NCI-H1105 (cell line): ENCODE data around the gene MTF1.
A peak's percentile ranks its signal among the peaks of the same experiment; 100 is the strongest.
"Not testable (repeated sequence)": the region's sequence is repeated elsewhere in the genome, so short reads cannot be mapped to it uniquely, and the experiment has no call there.

Source experiments
- DNase-seq: peaks from one replicate; lab custom pipeline; 2025; lab: John Stamatoyannopoulos, UW

The MTF1 gene

GRCh38 chr1:37859507-37860345, at the start of gene MTF1:
Gene MTF1, minus strand, starts transcription at chr1:37859592. Its CDS starts 1,934 bp downstream, at chr1:37857658.
- peak; percentile 97 for DNase-seq

- DNase-seq, result not testable (repeated sequence)
Observed at GRCh38 chr1:37908531-37908930, 49.1 kb upstream of the MTF1 start.

GRCh38 chr1:37907416-37908125, 48.2 kb upstream of the MTF1 start:
- not testable (repeated sequence) for DNase-seq

- not testable (repeated sequence) for DNase-seq
Observed at GRCh38 chr1:37906591-37906990, 47.2 kb upstream of the MTF1 start.

- DNase-seq, result no peak
Observed at GRCh38 chr1:37905727-37906126, 46.3 kb upstream of the MTF1 start.

DNA sequence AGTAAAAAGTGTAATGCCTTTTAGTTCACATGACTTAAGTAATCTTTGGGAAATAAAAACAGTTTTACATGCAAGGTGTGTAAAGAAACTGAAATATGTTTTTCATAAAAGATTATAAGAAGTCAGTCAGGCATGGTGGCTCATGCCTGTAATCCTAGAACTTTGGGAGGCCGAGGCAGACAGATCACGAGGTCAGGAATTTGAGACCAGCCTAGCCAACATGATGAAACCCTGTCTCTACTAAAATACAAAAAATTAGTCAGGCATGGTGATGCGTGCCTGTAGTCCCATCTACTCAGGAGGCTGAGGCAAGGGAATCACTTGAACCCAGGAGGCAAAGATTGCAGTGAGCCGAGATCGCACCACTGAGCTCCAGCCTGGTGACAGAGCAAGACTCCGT, 44.5 kb upstream of the MTF1 start:
- DNase-seq, result not testable (repeated sequence)

DNA sequence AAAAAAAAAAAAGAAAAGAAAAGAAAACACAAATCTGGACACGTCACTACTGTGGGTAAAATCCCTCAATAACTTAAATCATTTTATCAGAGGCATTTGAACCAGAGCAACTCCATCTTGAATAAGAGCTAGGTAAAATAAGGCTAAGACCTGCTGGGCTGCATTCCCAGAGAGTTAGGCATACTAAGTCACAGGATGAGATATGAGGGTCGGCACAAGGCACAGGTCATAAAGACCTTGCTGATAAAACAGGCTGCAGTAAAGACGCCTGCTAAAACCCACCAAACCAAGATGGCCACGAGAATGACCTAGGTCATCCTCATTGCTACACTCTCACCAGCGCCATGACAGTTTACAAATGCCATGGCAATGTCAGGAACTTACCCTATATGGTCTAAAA, 43.6 kb upstream of the MTF1 start:
- DNase-seq, result no peak

DNA sequence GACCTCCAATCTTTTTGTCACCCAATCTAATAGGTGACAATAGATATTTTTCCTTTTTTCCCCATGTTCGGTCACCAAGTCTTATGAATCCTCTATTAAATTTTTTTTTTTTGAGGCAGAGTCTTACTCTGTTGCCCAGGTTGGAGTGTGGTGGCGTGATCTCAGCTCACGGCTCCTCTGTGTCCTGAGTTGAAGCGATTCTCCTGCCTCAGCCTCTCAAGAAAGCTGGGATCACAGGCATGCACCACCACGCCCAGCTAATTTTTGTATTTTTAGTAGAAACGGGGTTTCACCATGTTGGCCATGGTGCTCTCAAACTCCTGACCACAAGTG, 42.5 kb upstream of the MTF1 start:
- no peak for DNase-seq

DNA sequence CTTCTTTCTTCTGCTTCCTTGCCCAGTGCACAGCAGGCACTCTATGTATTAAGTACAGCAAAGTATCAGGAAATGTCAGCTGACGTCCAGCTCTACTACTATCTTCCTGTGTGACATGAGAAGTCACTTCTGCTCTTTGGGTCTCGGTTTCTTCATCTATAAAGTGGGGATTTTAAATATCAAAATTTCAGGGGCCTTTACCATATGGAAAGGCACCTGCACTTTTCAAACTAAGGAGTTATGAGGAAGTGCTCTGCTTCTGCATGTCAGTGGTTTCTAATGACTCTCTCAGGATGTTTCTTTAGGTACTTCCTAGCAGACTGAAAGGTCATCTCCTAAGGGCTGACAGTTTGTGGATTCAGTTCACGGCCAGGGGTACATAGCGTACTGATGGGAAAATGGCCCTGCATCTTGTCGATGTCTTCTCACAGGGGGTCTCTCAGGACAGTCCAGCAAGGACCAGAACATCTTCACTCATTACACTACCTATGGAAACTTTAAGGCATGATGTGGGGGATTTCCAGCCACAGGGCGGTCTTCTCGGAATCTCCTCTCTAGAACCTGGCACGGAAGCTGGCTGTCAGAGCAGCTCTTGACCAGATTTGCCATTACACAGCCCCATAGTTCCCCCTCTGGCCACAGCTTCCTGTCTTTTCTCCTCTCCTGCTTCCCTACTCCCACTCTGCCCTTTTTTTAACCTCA, 42.0 kb upstream of the MTF1 start:
- no peak for DNase-seq

DNA sequence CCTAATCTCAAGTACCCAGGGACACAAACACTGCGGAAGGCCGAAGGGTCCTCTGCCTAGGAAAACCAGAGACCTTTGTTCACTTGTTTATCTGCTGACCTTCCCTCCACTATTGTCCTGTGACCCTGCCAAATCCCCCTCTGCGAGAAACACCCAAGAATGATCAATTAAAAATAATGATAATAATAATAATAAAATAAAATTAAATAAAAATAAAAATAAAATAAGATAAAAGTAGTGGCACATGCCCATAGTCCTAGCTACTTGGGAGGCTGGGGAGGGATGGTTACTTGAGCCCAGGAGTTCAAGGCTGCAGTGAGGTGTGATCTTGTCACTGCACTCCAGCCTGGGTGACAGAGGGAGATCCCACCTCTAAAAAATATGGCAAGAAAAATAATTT, 38.2 kb upstream of the MTF1 start:
- not testable (repeated sequence) for DNase-seq

GRCh38 chr1:37893673-37894072, 34.3 kb upstream of the MTF1 start:
- no peak for DNase-seq

DNA sequence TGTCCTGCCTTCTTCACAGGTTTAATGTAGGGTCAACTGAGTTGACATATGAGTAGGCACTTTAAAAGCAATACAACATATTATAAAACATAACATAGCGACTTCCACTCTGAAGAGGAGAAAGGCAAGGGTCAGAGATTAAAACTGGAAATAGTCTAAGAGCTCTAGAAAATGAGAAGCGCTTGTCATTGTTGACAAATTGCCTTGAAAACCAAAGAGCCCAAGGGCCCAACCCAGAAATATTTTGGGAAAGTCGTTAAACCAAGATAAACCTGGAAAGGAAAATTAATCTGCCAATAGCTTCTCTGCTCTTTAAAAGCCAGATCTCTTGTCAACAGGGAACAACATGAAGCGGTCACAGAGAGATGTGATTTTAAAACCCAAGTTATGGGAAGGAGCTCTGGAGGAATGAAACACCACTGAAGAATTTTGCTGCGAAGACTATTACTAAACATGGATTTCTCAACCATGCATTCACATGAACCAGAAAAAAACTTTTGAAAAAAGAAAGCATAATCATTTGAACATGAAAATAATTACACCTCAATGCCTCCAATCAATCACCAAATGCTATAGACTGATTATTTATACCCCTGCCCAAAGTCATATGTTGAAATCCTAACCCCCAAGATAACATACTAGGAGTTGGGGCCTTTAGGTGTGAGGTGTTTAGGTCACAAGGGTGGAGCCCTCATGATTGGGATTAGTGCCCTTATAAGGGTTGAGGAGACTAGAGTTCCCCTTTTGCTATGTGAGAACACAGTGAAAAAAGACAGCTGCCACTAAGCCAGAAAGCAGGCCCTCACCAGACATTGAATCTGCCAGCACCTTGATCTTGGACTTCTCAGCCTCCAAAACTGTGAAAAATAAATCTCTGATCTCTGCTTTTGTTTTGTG, 33.0 kb upstream of the MTF1 start:
- no peak for DNase-seq

- DNase-seq, result peak; percentile 9
Observed at GRCh38 chr1:37890378-37891014, 31.1 kb upstream of the MTF1 start.

- no peak for DNase-seq
Observed at GRCh38 chr1:37888022-37888700, 28.8 kb upstream of the MTF1 start.

DNA sequence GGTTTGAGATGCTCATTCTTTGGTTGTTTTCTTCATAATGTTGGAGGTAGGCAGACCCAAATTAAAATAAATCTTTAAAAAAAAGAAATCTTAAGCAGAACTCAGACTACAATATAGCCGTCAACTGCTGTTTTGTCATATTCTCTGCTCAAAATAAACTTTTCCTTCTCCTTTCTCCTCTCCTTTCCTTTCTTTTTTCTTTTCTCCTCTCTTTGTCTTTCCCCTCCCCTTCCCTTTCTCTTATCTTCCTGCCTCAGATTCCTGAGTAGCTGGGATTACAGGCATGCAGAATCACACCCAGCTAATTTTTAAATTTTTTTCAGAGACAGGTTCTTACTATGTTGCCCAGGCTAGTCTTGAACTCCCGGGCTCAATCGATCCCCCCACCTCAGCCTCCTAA, 24.8 kb upstream of the MTF1 start:
- DNase-seq, result no peak

DNA sequence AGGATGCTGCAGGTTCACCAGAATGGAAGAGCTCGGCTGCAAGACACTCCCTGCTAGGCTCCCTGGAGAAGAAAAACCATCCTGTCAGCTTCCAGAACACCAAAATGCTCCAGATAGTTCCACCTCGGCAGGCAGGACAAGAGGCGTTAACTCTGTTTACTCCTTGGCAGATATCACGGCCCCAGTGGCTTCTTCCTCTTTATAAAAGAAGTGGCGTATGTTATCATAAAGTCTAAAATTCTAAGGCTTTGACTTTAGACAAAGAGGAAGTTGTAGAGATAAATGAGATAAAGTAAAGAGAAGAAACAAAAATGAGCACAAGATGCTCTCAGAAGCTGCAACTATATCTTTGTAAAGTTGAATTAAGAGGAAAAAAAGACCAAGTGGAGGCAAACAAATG, 24.3 kb upstream of the MTF1 start:
- no peak for DNase-seq

- no peak for DNase-seq
Observed at GRCh38 chr1:37879865-37880264, 20.5 kb upstream of the MTF1 start.

DNA sequence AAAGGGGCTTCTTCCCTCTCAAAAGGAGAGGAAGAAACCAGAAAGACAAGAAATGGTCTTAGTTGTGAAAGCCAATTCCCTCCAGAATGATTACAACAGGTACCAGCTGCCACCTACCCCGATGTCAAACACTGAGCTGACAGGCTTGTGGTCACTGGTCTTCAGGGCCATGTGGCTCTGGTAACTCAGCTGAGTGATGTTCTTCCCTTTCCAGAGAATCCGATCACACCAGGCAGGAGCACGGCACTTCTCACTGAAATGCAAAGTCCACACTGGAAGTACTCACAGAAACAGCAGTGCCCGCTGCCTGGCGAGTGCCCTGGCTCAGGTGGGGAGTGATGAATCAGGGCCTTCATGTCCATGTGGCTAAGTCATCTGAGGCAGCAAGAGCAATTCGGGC, 18.7 kb upstream of the MTF1 start:
- no peak for DNase-seq

DNA sequence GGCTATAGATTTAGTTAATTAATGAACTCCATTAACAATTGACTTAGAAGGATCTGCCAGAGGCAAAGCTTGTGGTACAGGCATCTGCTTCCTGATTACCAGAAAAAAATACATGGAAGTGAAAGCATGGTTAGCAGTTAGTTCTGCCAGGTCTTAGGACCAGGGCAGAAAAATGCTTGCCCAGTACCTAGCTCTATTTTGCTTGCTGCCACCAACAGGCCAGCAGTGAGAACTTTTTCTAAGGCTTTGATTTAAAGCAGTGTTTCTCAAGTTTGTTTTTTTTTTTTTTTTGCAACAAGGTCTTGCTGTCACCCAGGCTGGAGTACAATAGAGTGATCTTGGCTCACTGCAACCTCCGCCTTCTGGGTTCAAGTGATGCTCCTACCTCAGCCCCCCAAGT, 16.4 kb upstream of the MTF1 start:
- no peak for DNase-seq

- no peak for DNase-seq
Observed at GRCh38 chr1:37872692-37873091, 13.3 kb upstream of the MTF1 start.

- no peak for DNase-seq
Observed at GRCh38 chr1:37868466-37868865, 9.1 kb upstream of the MTF1 start.
